Parathyroid adenoma (tissue), 2 donors: Measurements from ENCODE around the gene RIOK1.
"Not testable (repeated sequence)": the region's sequence is repeated elsewhere in the genome, so short reads cannot be mapped to it uniquely, and the experiment has no call there.

ENCODE experiments used
- H2AFZ ChIP-seq: fragments of 300-600 bp; sonication (generic); one replicate; pipeline ENCODE4 v1.7.0; 2017; ENCODE audit warnings: antibody characterized with exemption, mild to moderate bottlenecking
- H3K27ac ChIP-seq: fragments of 300-600 bp; sonication (generic); one replicate; pipeline ENCODE4 v1.7.0; 2017
- H3K27me3 ChIP-seq: fragments of 300-600 bp; sonication (generic); one replicate; pipeline ENCODE4 v1.7.0; 2017; ENCODE audit warnings: low read length; ENCODE audit not compliant: control insufficient read depth, insufficient read depth
- H3K36me3 ChIP-seq: fragments of 300-600 bp; sonication (generic); one replicate; pipeline ENCODE4 v1.7.0; 2017; ENCODE audit warnings: low read length; ENCODE audit not compliant: control insufficient read depth, insufficient read depth
- H3K4me1 ChIP-seq: fragments of 300-600 bp; sonication (generic); one replicate; pipeline ENCODE4 v1.7.0; 2017; ENCODE audit warnings: control low read depth
- H3K4me2 ChIP-seq: fragments of 300-600 bp; sonication (generic); one replicate; pipeline ENCODE4 v1.7.0; 2017; ENCODE audit warnings: low read length
- H3K4me3 ChIP-seq: fragments of 300-600 bp; sonication (generic); one replicate; pipeline ENCODE4 v1.7.0; 2017; ENCODE audit warnings: low read depth, low read length
- H3K79me2 ChIP-seq: fragments of 300-600 bp; sonication (generic); one replicate; pipeline ENCODE4 v1.7.0; 2017; ENCODE audit warnings: control low read depth
- H3K9ac ChIP-seq: fragments of 300-600 bp; sonication (generic); one replicate; pipeline ENCODE4 v1.7.0; 2017; ENCODE audit warnings: mild to moderate bottlenecking
- H3K9me3 ChIP-seq: fragments of 300-600 bp; sonication (generic); one replicate; pipeline ENCODE4 v1.7.0; 2017; ENCODE audit warnings: low read length; ENCODE audit not compliant: control insufficient read depth
- TF ChIP-seq, protein P1 (sequence below): fragments of 300-600 bp; sonication (generic); IDR thresholded peaks from one replicate; pipeline ENCODE4 v1.7.0; 2017; ENCODE audit warnings: antibody characterized with exemption, mild to moderate bottlenecking
- donor health status: primary hyperparathyroidism.

The RIOK1 gene

DNA sequence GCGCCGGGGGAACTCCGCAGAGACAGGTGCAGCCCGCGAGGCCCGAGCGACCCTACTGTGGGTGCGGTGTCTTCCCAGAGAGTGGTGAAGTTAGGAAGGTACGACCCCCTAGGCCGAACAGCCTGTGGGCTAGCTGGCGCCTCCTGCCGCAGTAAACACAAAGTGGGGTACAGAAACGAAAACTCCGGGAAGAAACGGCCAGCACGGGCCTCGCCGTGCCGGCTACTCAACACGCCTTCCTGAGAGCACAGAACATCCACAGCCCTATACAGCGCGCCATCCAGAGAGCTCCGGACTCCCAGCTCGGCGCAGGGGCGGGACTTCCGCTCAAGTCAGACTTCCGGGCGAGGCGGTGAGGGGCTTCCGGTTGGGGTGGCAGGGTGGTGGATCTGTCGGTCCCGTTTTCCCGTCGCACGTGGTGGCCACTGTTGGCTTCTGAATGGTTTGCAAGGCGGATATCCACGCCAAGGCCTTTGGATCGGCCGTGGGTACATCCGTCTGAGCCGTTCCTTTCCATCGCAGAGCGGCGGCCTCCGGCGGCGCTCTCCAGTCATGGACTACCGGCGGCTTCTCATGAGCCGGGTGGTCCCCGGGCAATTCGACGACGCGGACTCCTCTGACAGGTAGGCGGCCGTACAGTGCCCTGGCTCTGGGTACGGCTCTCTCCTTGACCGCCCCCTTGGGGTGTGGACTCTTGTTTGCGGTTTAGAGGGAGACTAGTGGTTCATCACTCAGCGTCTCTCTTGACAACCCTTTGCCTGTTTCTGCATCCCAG lies at the start of gene RIOK1, which contains the start of gene CAGE1:
Gene RIOK1, plus strand, starts transcription at position 358 of the 775 bp plus-strand sequence. Its CDS starts 195 bp downstream, at position 553.
Gene CAGE1, minus strand, starts transcription at position 292 of the 775 bp plus-strand sequence. CDS start 2,569 bp downstream, outside the sequence.
- peak within 1 kb of the TSS; percentile 85 for H2AFZ ChIP-seq
- H3K9ac ChIP-seq, result peak within 1 kb of the TSS; percentile 58
- TF ChIP-seq, protein P1, sequence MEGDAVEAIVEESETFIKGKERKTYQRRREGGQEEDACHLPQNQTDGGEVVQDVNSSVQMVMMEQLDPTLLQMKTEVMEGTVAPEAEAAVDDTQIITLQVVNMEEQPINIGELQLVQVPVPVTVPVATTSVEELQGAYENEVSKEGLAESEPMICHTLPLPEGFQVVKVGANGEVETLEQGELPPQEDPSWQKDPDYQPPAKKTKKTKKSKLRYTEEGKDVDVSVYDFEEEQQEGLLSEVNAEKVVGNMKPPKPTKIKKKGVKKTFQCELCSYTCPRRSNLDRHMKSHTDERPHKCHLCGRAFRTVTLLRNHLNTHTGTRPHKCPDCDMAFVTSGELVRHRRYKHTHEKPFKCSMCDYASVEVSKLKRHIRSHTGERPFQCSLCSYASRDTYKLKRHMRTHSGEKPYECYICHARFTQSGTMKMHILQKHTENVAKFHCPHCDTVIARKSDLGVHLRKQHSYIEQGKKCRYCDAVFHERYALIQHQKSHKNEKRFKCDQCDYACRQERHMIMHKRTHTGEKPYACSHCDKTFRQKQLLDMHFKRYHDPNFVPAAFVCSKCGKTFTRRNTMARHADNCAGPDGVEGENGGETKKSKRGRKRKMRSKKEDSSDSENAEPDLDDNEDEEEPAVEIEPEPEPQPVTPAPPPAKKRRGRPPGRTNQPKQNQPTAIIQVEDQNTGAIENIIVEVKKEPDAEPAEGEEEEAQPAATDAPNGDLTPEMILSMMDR, result no peak
- peaks cover 10% of the 10 kb centered on the region for H3K4me1 ChIP-seq
- H3K4me2 ChIP-seq, result peak within 1 kb of the TSS; percentile 84
- no peaks in the 10 kb centered on the region for H3K36me3 ChIP-seq
- peak within 1 kb of the TSS; percentile 83 for H3K4me3 ChIP-seq
- peak within 1 kb of the TSS; percentile 91 for H3K27ac ChIP-seq
- no peaks in the 10 kb centered on the region for H3K9me3 ChIP-seq
- H3K27me3 ChIP-seq, result no peaks in the 10 kb centered on the region
- H3K79me2 ChIP-seq, result peaks cover 5% of the 10 kb centered on the region

- Histone ChIP-seq H3K36me3 (no peaks in the 10 kb centered on the region), H3K4me2 (no peak overlapping the region), H3K9me3 (no peaks in the 10 kb centered on the region), H3K27ac (no peak overlapping the region), H3K4me1 (no peaks in the 10 kb centered on the region), H3K9ac (no peak overlapping the region), H3K79me2 (no peaks in the 10 kb centered on the region), H3K27me3 (no peaks in the 10 kb centered on the region), H2AFZ (no peak overlapping the region), H3K4me3 (no peak overlapping the region)
- TF ChIP-seq, protein P1, result no peak
Measured at GRCh38 chr6:7341271-7341670, 48.3 kb upstream of the RIOK1 start.

DNA sequence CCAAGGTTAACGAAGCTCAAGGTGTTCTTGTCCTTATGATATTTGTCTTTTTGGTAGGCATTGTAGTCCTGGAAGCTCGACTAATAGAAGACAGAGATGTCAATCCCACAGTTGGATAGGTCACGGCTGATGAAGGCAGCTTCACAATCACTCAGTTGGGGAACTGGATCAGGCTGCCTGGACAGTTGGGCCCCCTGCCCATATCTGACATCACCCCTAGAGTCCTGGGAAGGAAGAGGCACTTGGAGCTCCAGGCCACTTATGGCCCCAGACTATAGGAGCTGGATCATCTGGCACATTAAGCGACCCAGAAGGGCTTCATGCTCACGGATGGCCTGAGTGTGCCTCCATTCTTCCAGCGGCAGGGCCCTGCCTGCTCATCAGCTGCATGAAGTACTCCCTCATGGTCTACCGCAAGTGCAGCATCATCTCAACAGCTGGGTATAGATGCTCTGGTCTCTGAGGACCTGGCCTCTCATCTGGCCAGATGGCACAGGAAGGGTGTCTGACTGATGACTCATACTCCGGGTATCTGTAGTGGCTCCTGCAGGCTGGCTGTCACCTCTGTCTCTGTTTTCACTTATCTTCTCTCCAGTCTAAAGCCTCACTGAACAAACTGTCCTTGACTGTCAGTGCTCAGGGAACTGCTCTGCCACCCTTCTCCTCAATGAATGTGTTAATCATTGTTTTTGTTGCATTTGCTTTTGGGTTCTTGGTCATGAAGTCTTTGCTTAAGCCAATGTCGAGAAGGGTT lies 47.4 kb upstream of the RIOK1 start:
- no peak overlapping the region for H3K4me3 ChIP-seq
- TF ChIP-seq, protein P1, result no peak
- H3K79me2 ChIP-seq, result no peaks in the 10 kb centered on the region
- H3K4me2 ChIP-seq, result no peak overlapping the region
- no peaks in the 10 kb centered on the region for H3K36me3 ChIP-seq
- no peaks in the 10 kb centered on the region for H3K9me3 ChIP-seq
- H2AFZ ChIP-seq, result no peak overlapping the region
- no peaks in the 10 kb centered on the region for H3K27me3 ChIP-seq
- no peaks in the 10 kb centered on the region for H3K4me1 ChIP-seq
- no peak overlapping the region for H3K27ac ChIP-seq
- no peak overlapping the region for H3K9ac ChIP-seq

- H3K4me3 ChIP-seq, result no peak overlapping the region
- H3K27ac ChIP-seq, result no peak overlapping the region
- H3K4me2 ChIP-seq, result no peak overlapping the region
- no peaks in the 10 kb centered on the region for H3K9me3 ChIP-seq
- no peak overlapping the region for H2AFZ ChIP-seq
- TF ChIP-seq, protein P1, result no peak
- no peaks in the 10 kb centered on the region for H3K27me3 ChIP-seq
- no peak overlapping the region for H3K9ac ChIP-seq
- H3K79me2 ChIP-seq, result no peaks in the 10 kb centered on the region
- H3K36me3 ChIP-seq, result no peaks in the 10 kb centered on the region
- H3K4me1 ChIP-seq, result no peaks in the 10 kb centered on the region
Measured at GRCh38 chr6:7343546-7344475, 45.8 kb upstream of the RIOK1 start.

DNA sequence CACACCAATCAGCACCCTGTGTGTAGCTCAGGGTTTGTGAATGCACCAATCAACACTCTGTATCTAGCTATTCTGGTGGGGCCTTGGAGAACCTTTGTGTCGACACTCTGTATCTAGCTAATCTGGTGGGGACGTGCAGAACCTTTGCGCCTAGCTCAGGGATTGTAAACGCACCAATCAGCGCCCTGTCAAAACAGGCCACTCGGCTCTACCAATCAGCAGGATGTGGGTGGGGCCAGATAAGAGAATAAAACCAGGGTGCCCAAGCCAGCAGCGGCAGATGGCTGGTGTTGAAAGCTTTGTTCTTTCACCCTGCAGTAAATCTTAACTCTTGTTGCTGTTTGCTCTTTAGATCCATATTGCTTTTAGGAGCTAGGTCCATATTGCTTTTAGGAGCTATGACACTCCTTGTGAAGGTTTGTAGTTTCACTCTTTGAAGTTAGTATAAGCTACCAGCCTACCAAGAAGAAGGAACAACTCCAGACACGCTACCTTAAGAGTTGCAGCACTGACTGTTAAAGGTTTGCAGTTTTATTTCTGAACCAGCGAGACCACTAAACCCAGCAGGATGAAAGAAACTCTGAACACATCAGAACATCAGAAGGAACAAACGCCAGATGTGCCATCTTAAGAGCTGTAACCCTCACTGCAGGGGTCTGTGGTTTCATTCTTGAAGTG lies 44.7 kb upstream of the RIOK1 start:
- H2AFZ ChIP-seq, H3K27ac ChIP-seq, H3K4me3 ChIP-seq, H3K4me2 ChIP-seq, H3K9ac ChIP-seq, H3K36me3 ChIP-seq, H3K79me2 ChIP-seq, H3K27me3 ChIP-seq, H3K4me1 ChIP-seq, H3K9me3 ChIP-seq: not testable (repeated sequence)

- not testable (repeated sequence) for H3K9me3 ChIP-seq, H3K27ac ChIP-seq, H3K9ac ChIP-seq, H2AFZ ChIP-seq, H3K4me2 ChIP-seq, H3K4me1 ChIP-seq, H3K27me3 ChIP-seq, H3K36me3 ChIP-seq, H3K4me3 ChIP-seq, H3K79me2 ChIP-seq
Measured at GRCh38 chr6:7347551-7347997, 42.0 kb upstream of the RIOK1 start.
